ENCODE results near the gene TMEM231.

- TF ChIP-seq CTCF (IDR thresholded peaks at IDR 0.05) (no peak), POLR2A (IDR thresholded peaks at IDR 0.05) (no peak)
Measured at GRCh38 chr16:75494661-75495075, 61.4 kb downstream of the TMEM231 start.

Data from heart left ventricle (tissue), 13 donors.